K562 (cell line): ENCODE results near the gene ZNF669. TPM values are rescaled to one million over a fixed set of nuclear protein-coding genes. Genes with fewer than 3 reads are reported as not detected.
A peak's percentile ranks its signal among the peaks of the same experiment; 100 is the strongest.

Experiments
- ARID1B ChIP-seq: fragments of 450-650 bp; IDR thresholded peaks from 2 replicates; pipeline ENCODE4 v1.6.1; 2016; ENCODE audit warnings: antibody characterized with exemption, mild to moderate bottlenecking, inconsistent platforms
- BCOR ChIP-seq: fragments of 450-650 bp; IDR thresholded peaks from 2 replicates; pipeline ENCODE4 v1.6.1; 2016
- CBX3 ChIP-seq, 2 experiments: IDR thresholded peaks; 1 replicate in 1 of 2; 2 replicates in 1 of 2; pipeline ENCODE4 v1.6.1; 2012; ENCODE audit warnings: inconsistent platforms in 2 of 2, low read length in 2 of 2, borderline replicate concordance in 1 of 2, control low read depth in 1 of 2
- EP300 ChIP-seq: IDR thresholded peaks from 2 replicates; pipeline ENCODE4 v1.6.1; 2012; ENCODE audit warnings: low read length, improper control_type of control experiment
- FOXK1 ChIP-seq: sonication (generic); formaldehyde crosslinking; IDR thresholded peaks from 2 replicates; pipeline ENCODE4 v1.8.0; 2022; ENCODE audit warnings: missing genetic modification reagents, mild to moderate bottlenecking, borderline replicate concordance
- HMBOX1 ChIP-seq: sonication (generic); IDR thresholded peaks from 2 replicates; pipeline ENCODE4 v1.6.1; 2016
- L3MBTL2 ChIP-seq: fragments of 450-650 bp; IDR thresholded peaks from 2 replicates; pipeline ENCODE4 v1.6.1; 2016; ENCODE audit warnings: mild to moderate bottlenecking, moderate library complexity
- MBD1 ChIP-seq: fragments of 250-450 bp; sonication (Bioruptor Pico); IDR thresholded peaks from 2 replicates; pipeline ENCODE4 v1.8.0; 2022; ENCODE audit warnings: inconsistent platforms
- MGA ChIP-seq: fragments of 450-650 bp; IDR thresholded peaks from 2 replicates; pipeline ENCODE4 v1.6.1; 2016; ENCODE audit warnings: mild to moderate bottlenecking, moderate library complexity
- NONO ChIP-seq, 2 experiments: fragments of 200-400 bp in 1 of 2; fragments of 450-650 bp in 1 of 2; formaldehyde crosslinking in 1 of 2; IDR thresholded peaks; 2 replicates each; pipeline ENCODE4 v1.6.1; 2017; ENCODE audit warnings: low read depth in 2 of 2, mild to moderate bottlenecking in 2 of 2, moderate library complexity in 2 of 2, low read length in 1 of 2
- polyA plus RNA-seq, 8 experiments: library from polyadenylated mRNA; depleted of rRNA in 4 of 8; stranded (reverse) in 5 of 8; unstranded in 3 of 8; fragments of >200 nt; fragmentation: Nextera tagmentation in 2 of 8; fragmentation: Illumina TruSeq in 1 of 8; extraction: Ambion mirVana in 2 of 8; extraction: Trizol in 1 of 8; gene quantifications; 2 replicates each; pipeline versions ENCODE4 v1.2.1 to v1.2.3, GENCODE V29; 2011 to 2014; ENCODE audit warnings: inconsistent platforms in 1 of 8, missing spikeins in 1 of 8
- total RNA-seq, 7 experiments: library from RNA; depleted of rRNA in 6 of 7; stranded (reverse); fragments of >200 nt in 6 of 7; fragmentation: Illumina TruSeq in 2 of 7; extraction: Trizol in 2 of 7; gene quantifications; 2 replicates each; pipeline versions ENCODE4 v1.2.1 to v1.2.3, GENCODE V29; 2011 to 2021; ENCODE audit warnings: low replicate concordance in 1 of 7

ZNF669 gene
- total and polyA plus RNA-seq, 9 of the 15 experiments (the other 6 are each of a cell fraction or from before 2014, with no cell fraction given), result 5.3 to 18.3 (median 10.2) TPM

GRCh38 chr1:247079141-247079874 is 24.8 kb downstream of the ZNF669 start (continued):
- TF ChIP-seq MGA, result peak; percentile 34; the same call in 1 of the 2 replicates
- no peak for TF ChIP-seq FOXK1 (CRISPR knock-in tag)
- no peak for TF ChIP-seq NONO (IDR thresholded peaks at IDR 0.05; ENCODE audit: low read depth in 2 of 2, low read length in 1 of 2)
- TF ChIP-seq EP300, result peak; percentile 82
- TF ChIP-seq CBX3 (IDR thresholded peaks at IDR 0.05; ENCODE audit: borderline replicate concordance in 1 of 2, low read length in 2 of 2), result peak in 1 of 2 experiments; percentile 61; a peak in 1 of 3 replicates
- peak; percentile 72; the same call in 1 of the 2 replicates for TF ChIP-seq MBD1 (CRISPR knock-in tag)
- peak; percentile 57; the same call in 1 of the 2 replicates for TF ChIP-seq HMBOX1
- peak; percentile 62; the same call in 1 of the 2 replicates for TF ChIP-seq L3MBTL2
- 0 out of 2 replicates have a peak, but pooled peaks have one; percentile 7 for TF ChIP-seq BCOR
- TF ChIP-seq ARID1B, result peak; percentile 20; the same call in 1 of the 2 replicates
